ENCODE measurements around the gene LRP2BP. TPM values are rescaled to one million over a fixed set of nuclear protein-coding genes. Genes with fewer than 3 reads are reported as not detected.

Gene LRP2BP
- total RNA-seq, 2 experiments from 2014 or later = 0.60 to 1.4 TPM

DNA sequence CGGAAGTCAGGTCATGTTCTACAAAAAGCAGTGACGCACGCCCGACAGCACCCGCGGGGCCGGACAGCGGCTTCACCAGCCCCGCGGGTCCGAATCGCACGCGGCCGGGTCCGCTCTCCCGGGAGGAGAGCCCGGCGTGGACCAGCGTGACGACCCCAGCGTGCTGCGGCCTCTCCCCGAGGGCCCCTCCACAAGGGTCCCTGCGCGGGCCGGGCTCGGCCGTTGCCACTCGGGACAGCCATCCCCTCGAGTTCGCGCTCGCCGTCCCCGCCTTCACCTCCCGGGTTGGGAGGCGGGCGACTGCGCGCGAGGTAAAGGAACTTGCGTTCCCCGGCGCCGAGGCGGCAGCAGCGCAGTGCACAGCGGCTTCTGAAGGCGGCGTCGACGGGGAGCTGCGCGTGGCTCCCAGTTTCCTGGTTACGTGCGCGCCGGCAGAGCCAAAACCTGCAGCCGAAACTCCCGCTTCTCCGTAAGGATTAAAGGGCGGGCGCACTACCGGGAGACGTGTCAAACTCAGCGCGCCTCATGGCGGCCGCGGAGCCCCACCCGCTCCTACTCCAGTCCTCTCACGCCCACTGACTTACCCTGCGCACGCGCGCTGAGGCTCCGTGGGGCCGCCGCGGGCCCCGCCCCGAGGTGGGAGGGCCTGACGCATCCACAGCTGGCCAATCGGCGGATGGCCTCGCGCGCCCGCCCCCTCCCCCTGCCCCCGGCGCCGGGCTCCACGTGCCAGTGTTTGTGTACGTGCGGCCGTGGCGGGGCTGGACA, 416 bp upstream of the LRP2BP start:
- H2AFZ ChIP-seq (ENCODE audit: low read length) = peak overlapping the region; percentile 55
- BruUV-seq (replicated peaks) = no TSS peak

GRCh38 chr4:185394568-185395237, 1.0 kb downstream of the LRP2BP start:
- Histone ChIP-seq H2AFZ (ENCODE audit: low read length) (peak overlapping the region; percentile 55), H3K27ac (ENCODE audit: low read depth, low read length, poor library complexity, severe bottlenecking) (peak overlapping the region; percentile 70), H3K79me2 (ENCODE audit: insufficient read depth, low read depth, low read length) (peaks cover 6% of the 10 kb centered on the region; the same call in 1 of the 2 replicates), H3K9me2 (ENCODE audit: insufficient read depth, low read length) (no peaks in the 10 kb centered on the region), H3K4me2 (ENCODE audit: low read length) (peak overlapping the region; percentile 76), H3K36me3 (ENCODE audit: insufficient read depth, low read length) (peaks cover 9% of the 10 kb centered on the region; the same call in 1 of the 2 replicates), H4K20me1 (ENCODE audit: insufficient read depth, low read length) (no peaks in the 10 kb centered on the region), H3K9me3 (ENCODE audit: low read length) (no peaks in the 10 kb centered on the region), H3K4me1 (ENCODE audit: insufficient read depth, low read length, poor library complexity, severe bottlenecking) (peaks cover 53% of the 10 kb centered on the region), H3K4me3 (ENCODE audit: low read depth, low read length, poor library complexity, severe bottlenecking) (peak overlapping the region; percentile 75)
- DNase-seq (ENCODE audit: low spot score) = peak; percentile 20
- BruUV-seq (replicated peaks) = no TSS peak
- TF ChIP-seq CTCF (conservative IDR thresholded peaks at IDR 0.05; ENCODE audit: low read length) (no peak), EZH2phosphoT487 (IDR thresholded peaks at IDR 0.05; ENCODE audit: borderline replicate concordance, low read depth, low read length) (no peak)
- ChIA-PET POLR2A (interaction anchor here (0.6 to 4.6 kb wide), 11 partner anchors 11 to 783 kb away, joined by 3 to 33 read pairs (median 4); partner anchors contain the start of gene UFSP2), CTCF (ENCODE audit: unreplicated experiment) (no interaction called here)
- intact Hi-C loops (cut with micrococcal nuclease; ENCODE audit: unreplicated experiment) = loop anchor here (5.0 to 10.0 kb wide), 2 partner anchors 87 to 580 kb away; no protein-coding TSS in a partner anchor

More for the DNA sequence above, 416 bp upstream of the LRP2BP start:
- intact Hi-C loops (cut with micrococcal nuclease; ENCODE audit: unreplicated experiment) = loop anchor here (2.0 to 10.0 kb wide), 4 partner anchors 75 to 581 kb away; partner anchors contain the start of genes CCDC110 and SNX25
- Histone ChIP-seq H3K9me2 (ENCODE audit: insufficient read depth, low read length) (no peaks in the 10 kb centered on the region), H3K4me2 (ENCODE audit: low read length) (peak overlapping the region; percentile 76), H3K36me3 (ENCODE audit: insufficient read depth, low read length) (peaks cover 24% of the 10 kb centered on the region), H3K27ac (ENCODE audit: low read depth, low read length, poor library complexity, severe bottlenecking) (peak overlapping the region; percentile 70), H3K4me1 (ENCODE audit: insufficient read depth, low read length, poor library complexity, severe bottlenecking) (peaks cover 58% of the 10 kb centered on the region), H3K4me3 (ENCODE audit: low read depth, low read length, poor library complexity, severe bottlenecking) (peak overlapping the region; percentile 75), H4K20me1 (ENCODE audit: insufficient read depth, low read length) (no peaks in the 10 kb centered on the region), H3K9me3 (ENCODE audit: low read length) (no peaks in the 10 kb centered on the region), H3K79me2 (ENCODE audit: insufficient read depth, low read depth, low read length) (peaks cover 6% of the 10 kb centered on the region; the same call in 1 of the 2 replicates)
- TF ChIP-seq CTCF (conservative IDR thresholded peaks at IDR 0.05; ENCODE audit: low read length) (no peak), EZH2phosphoT487 (IDR thresholded peaks at IDR 0.05; ENCODE audit: borderline replicate concordance, low read depth, low read length) (no peak)
- CTCF ChIA-PET (ENCODE audit: unreplicated experiment) = interaction anchor here (0.6 kb wide), 1 partner anchor 78 kb away, joined by 3 read pairs; no protein-coding TSS in a partner anchor
- DNase-seq (ENCODE audit: low spot score) = peak; percentile 97
- POLR2A ChIA-PET = interaction anchor here (0.6 to 4.6 kb wide), 13 partner anchors 9 to 1519 kb away, joined by 3 to 33 read pairs (median 4); partner anchors contain the start of gene UFSP2

All from OCI-LY7 (cell line).